Stimulated activated CD8-positive, alpha-beta memory T cell treated with anti-CD3 and anti-CD28 coated beads, Interleukin-4, amount 100 ng/mL, for 24 hours (primary cell): ENCODE measurements around the gene SLC36A3.
"Not testable (repeated sequence)": the region's sequence is repeated elsewhere in the genome, so short reads cannot be mapped to it uniquely, and the experiment has no call there.

Experiments
- DNase-seq: peaks from one replicate; pipeline ENCODE4 v3.0.0-alpha.2; 2020; ENCODE audit warnings: low read depth

The SLC36A3 gene

DNA sequence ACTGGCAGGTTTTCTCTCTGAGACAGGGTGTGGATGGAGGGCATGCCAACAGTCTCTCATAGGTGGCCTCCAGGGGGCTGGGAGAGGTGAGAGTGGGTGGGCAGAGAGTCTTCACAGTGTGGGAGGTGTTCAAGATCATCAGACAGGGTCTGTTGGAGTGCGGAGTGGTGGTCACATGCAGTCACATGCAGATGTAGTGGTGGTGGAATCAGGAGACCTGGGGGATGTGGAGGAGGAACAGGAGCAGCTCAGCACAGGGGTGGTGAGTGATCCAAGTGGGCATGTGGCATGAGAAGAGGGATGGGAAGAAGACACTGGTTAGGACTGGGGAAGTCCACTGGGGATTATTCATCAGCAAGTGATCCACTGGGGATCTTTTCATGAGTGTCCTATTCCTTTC lies 44.8 kb downstream of the SLC36A3 start:
- DNase-seq, result no peak

DNA sequence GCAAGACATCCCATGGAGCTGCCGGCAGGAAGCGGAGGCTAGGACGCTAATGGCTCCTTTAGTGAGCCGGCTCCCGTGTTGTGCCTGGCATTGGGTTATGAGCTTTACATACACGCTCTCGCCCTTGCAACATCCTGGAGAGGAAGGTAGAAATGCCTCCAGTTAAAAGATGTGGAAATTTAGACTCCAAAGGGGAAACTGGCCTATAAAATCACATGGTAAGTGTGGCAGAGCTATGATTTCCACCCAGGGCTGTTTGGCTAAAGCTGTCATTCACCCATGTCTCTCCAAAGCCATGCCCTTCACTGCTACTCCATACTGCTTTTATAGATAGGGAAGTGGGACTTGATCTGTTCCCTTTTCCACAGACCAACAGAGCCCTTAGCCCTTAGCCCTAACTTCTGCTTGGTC lies 45.4 kb downstream of the SLC36A3 start:
- no peak for DNase-seq

DNA sequence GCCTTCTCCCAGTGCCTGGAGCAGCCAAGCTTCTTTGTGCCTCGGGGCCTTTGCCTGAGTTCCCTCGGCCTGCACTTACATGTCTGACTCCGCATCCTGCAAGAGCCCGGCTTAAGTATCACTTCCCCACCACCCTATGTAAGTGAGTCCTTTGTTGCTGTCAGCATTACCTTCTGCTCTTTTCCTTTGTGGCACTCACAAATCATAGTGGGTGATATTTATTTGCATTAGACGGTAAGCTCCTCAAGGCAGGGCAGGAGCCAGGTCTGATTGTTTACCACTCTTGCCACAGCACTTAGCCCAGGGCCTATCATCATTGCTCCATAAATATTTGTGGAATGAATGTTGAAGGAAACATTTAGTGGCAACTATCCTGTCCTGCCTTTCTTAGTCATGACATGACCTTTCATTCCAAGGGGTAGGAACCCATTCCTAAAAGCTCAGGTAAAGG lies 45.8 kb downstream of the SLC36A3 start:
- no peak for DNase-seq

DNA sequence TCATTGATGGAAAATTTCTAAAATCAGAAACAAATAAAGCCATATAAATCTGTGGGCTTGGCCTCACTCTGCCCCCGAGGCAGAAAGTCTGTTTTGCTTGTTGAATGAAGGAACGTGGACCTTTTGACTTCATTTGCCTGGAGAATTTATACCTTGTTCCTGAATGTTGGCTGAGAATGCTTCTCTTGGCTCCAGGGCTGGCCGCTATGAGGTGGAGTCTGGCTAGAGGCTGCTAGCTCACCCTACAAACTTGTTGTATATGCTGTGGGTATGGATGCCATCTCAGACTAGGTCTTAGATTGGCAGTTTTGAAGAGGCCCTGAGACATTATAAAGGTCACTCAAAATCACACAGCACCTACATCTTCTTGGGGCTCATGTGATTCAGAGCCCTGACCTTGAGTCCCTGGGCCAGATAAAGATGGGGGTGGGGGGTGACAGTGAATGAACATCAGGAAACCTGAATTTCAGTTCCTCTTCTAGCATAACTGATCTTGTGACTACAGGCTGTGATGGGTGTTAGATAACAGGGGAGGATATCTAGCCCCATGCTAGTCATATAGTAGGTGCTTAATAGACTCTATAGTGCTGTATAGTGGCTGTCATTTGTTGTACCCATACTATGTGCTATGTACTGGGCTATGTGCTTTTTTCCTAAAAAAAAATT lies 47.8 kb downstream of the SLC36A3 start:
- DNase-seq, result no peak

DNA sequence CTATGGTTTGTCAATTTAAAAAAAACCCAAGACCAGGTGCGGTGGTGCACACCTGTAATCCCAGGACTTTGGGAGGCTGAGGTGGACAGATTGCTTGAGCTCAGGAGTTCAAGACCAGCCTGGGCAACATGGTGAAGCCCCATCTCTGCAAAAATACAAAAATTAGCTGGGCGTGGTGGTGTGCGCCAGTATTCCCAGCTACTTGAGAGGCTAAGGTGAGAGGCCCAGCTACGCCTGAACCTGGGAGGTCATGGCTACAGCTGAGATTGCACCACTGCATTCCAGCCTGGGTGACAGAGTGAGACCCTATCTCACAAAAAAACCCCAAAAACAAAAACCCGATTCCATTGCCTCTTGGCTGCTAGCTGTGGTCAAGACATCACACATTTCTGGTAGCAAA lies 48.6 kb downstream of the SLC36A3 start:
- DNase-seq, result not testable (repeated sequence)

DNA sequence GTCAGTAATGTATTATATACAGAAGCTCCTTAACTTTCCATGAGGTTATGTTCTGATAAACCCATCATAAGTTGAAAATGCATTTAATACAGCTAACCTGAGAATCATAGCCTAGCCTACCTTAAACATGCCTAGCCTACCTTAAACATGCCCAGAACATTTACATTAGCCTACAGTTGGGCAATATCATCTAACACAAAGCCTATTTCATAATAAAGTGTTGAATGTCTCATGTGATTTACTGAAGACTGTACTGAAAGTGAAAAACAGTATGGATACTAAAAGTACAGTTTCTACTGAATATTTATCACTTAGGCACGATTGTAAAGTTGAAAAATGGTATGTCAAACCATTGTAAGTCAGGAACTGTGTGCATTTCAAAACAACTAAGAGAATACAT lies 49.0 kb downstream of the SLC36A3 start:
- DNase-seq, result no peak

DNA sequence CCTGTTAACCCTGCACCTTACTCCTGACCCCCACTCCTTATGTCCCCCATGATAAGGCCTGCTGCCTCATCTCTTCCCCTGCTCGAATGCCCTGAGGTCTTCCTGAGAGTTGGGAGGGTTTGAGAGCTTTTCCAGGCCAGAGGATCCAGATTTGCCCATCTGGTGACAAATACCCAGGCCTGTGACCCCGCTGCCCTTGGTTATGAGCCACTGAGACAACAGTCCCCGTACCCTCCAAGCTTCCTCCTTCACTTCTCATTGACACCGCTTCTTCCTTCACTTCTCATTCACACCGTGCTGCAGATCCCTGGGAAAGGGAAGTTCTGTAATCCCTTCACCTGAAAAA lies 50.0 kb downstream of the SLC36A3 start:
- no peak for DNase-seq

DNA sequence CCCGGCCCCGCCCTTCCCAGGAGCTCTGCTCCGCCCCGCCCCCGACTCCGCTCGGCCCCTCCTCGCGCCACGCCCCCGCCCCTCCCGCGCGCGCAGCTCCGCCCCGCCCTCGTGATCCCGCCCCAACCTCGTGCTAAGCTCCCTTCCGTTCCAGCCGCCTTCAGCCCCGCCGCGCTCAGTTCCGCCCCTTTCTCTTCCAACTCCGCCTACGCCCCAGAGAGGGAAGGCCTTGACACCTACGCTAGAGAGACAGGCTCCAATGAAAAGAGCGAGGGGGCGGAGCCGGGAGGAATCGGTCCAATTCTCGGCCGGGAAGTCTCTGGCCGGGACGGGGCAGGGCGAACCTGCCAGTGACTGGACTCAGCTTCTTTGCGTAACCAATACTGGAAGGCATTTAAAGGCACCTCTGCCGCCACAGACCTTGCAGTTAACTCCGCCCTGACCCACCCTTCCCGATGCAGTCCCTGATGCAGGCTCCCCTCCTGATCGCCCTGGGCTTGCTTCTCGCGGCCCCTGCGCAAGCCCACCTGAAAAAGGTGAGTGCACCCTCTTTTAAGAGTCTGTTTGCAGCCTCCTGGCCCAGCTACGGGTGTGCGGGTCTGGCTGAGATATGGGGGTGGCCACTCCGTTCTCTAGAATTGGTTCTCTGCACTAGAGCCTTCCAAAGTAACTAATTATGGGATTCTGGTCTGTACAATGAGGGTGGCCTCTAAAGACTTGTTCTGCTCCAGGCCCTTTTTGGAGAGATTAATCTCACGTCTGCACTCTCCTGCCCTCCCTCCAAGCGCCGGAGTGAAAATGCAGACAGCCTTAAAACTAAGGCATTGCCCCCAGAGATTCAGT lies 50.6 kb downstream of the SLC36A3 start, which contains the start of gene GM2A:
Gene GM2A (plus strand): TSS at position 424 of the 843 bp plus-strand sequence. CDS start 32 bp downstream, at position 456.
- peak; percentile 97 for DNase-seq

DNA sequence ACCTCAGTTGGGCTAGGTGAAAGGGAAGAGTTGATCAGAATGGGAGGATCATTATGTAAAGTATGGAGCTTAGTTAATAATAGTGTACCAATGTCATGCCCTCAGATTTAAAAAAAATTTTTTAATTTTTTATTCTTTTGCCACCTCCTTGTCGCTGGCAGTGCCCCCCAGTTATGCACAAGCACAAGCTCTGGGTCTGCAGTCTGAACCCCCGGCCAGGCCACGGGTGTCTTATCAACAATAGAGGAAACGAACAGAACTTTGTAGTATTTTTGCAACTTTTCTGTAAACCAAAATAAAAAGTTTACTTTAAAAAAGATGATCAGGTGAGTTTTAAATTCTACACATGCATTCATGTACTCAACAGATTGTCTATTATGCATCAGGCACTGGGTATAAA lies 51.9 kb downstream of the SLC36A3 start:
- DNase-seq, result no peak

DNA sequence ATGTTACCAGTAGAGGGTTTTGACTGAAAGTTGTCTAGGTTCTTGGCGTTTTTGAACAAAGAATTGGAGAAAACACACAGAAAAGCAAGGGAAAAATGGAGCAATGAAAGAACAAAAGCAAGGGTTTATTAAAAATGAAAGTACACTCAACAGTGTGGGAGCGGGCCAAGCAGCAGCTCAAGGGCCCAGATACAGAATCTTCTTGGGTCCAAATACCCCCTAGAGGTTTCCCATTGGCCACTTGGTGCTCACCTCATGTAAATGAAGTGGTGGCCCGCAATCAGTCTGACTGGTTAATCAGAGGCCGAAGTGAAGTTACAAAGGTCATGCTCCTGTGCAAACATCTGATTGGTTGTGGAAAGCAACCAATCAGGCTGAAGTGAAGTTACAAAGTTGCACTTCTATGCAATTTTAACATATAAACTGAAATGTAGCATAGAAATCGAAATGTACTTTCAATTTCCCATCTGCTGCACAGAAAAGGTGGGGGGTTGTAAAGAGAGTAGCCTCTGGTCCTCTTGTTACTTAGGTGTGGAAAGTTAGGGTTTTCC lies 52.5 kb downstream of the SLC36A3 start:
- DNase-seq, result no peak

DNA sequence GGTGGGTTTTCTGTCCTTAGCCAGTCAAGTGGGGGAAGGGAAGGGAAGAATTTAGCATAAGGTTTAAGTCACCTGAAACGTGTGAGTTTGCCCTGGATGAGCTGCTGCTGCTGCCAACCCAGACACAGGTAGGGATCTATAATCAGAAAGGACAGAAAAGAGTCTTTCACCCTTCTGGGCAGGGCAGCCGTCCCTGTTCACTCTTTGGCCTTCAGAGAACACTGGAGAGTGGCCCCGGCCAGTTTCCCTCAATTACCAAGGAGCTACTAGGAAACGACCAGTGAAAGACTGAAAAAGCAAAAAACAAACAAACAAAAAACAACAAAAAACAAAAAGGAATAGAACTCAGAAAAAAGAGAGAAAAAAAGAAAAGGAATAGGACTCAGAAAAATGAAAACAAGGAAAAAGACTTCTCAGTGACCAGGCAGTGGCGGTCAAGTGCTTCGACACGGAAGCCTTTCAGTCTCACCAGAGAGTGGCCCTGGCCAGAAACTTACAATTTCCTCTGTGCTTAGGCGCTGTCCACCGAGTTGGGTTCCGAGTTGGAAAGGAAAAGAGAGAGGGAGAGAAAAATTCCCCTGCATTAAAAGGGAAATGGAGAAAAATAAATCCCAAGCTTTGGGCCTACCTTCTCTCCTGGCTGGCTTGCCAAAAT lies 53.1 kb downstream of the SLC36A3 start:
- DNase-seq, result no peak

DNA sequence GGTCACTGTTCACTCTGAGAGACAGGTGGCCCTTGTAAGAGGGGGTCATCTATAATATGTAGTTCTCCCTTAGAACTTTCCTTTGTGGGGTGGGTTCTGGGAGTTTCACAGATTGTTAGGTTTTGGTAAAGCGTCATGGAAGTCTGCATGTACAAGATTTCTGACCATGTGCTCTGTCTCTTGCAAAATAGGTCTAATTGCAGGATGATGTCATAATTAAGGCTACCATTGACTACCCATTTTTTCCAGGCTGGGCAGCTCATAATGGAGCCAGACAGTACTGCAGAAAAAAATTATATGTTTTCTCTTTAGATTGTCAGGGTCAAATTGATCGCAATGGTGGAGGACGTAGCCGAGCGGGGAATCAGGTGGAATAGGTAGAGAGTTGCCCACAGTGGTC lies 54.3 kb downstream of the SLC36A3 start:
- DNase-seq, result no peak

DNA sequence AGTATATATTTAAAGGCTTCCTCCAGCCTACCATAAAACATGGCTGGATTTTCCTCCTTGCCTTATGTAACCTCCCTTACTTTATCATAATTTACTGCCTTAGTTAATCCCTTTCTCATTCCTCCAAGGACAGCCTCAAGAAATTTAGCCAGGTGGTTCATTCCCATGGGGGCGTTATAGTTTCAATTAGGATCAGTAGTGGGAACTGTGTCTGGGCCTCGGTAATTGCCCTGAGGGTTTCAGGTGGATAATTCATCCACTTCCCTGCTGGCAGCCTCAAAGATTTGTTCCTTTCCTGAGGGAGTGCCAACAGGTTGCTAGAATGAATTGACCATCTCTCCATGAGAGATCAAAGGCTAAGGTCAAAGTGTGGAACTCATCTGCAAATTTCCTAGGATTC lies 54.9 kb downstream of the SLC36A3 start:
- DNase-seq, result no peak

DNA sequence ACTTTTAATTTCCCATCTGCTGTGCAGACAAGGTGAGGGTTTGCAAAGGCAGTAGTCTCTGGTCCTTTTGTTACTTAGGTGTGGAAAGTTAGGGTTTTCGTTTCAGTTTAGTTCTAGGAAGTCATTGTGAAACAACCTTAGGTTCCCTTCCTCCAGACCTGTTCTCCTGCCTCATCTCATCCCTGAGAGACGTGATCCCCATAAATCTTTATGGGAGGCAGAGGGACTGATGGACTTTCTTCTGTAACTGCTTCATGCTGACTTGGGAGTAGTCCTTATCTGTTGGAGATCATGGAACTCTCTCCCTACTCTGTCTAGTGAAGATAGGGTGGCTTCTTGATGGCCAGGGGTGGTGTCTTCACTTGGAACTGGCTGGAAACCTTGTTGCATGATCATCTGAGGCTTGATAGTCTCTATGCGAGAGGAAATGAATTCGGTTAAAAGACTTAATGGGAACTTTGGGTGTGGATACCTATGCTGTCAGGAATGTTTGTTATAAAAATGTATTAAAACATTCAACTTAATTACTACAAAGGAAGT lies 57.8 kb downstream of the SLC36A3 start:
- DNase-seq, result no peak

DNA sequence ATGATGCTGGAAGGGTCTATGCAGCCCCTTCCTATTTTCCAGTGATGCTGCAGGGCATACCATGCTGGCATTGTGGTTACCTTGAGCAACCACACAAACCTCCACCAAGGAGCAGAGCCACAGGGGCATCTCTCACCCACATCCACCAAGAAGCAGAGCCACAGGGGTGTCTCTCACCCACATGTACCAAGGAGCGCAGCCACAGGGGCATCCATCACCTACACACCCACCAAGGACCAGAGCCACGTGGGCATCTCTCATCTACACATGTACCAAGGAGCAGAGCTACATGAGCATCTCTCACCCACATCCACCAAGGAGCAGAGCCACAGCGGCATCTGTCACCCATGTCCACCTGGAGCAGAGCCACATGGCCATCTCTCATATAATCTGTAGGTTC lies 59.4 kb downstream of the SLC36A3 start:
- DNase-seq, result no peak

DNA sequence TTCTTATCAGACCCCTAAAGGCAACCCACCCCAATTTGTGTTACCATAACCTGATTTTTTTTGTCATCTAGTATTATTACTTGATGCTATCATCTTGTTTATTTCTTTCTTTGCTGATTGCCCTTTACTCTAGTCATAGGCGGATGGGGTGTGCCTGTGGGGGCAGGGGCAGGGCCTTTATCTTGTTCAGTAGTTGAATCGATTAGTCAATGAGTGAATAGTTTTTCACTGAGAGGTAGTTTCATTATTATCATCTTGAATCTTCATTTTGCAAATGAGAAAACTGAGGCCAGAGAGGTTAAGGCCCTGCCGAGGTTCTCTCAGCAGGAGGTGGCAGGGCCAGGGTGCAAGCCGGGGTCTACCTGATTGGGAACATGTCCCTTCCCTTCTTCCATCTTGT lies 60.0 kb downstream of the SLC36A3 start:
- DNase-seq, result no peak

DNA sequence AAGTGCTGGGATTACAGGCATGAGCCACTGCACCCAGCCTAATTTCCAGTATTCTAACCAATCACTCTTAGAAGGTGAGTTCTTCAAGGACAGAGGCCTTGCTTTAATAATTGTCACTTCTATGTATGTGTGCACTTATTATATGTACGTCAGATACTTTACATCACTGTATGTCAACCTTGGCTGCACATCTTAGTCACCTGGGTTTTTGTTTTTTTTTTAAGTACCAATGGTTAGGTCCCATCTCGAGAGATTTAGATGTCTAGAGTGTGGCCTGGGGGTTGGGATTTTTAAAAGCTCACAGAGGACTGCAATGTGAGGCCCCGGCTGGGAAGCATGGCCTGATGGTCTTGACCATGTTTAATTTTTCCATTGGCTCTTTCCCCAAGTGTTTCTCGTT lies 60.4 kb downstream of the SLC36A3 start:
- DNase-seq, result no peak

DNA sequence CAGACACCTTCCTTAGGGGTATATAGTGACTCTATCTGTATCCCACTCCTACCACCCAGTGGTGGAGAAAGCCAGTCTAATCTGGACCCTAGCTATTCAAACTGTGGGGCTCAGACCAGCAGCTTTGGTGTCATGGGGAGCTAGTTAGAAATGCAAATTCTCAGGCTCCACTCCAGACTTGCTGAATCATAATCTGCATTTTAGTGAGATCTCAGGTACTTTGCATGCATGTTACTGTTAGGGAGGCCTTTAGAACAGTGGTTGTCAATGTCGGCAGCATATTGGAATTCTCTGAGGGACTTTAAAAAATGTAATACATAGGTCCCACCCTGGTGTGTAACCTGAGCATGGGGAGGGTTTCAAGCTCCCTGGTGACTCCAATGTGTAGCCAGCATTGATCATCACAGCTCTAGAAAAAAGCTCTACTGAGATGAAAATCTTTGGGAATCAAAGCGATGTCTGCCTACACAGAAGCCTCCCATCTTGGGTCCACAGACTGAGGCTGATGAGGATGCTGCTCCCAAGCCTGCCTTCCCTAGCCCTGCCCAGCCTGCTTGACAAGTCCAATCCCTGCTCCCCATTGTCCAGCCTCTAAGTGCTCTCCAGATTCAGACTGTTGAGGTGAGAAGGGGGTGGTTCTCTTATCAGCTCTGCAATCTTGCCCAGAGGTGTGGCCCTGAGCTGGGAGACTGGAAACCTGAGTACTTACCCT lies 62.5 kb downstream of the SLC36A3 start:
- DNase-seq, result no peak

DNA sequence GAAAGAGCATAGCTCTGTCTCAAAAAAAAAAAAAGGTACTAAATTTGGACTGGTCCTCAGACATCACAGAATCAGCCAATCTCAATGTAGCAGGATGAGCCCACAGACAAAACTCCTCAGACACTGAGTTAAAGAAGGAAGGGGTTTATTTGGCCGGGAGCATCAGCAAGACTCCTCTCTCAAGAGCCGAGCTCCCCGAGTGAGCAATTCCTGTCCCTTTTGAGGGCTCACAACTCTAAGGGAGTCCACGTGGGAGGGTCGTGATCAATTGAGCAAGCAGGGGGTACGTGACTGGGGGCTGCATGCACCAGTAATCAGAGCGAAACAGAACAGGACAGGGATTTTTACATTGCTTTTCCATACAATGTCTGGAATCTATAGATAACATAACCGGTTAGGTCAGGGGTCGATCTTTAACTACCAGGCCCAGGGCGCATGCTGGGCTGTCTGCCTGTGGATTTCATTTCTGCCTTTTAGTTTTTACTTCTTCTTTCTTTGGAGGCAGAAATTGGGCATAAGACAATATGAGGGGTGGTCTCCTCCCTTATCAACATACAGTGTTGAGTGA lies 63.2 kb downstream of the SLC36A3 start:
- DNase-seq, result not testable (repeated sequence)

DNA sequence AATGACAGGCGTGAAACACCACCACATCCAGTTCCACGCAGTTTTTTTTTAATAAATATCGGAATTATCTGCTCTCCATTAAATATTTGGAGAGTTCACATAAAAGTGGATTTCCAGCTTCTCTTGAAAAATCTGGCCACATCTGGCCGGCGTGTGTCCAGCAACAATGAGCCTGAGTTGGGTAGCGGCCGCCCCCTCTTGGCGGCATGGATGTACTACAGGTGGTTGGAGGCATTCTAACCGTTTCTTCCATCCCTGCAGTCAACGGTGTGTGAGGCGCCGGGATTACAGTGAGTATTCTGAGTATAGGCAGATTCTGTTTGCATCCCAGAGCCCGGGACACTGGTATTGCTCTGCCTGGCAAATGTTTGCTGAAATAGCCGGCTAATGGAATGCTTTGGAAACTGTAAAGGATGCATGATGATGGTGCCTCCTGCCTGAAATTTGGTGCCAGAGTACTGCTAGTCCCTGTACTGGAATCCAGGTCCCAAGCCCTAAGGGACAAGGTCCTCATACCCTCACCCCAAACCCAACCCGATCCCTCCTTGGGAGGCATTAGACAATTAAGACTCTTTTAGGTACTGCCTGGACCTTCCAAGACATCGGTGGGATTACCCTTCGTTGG lies 64.2 kb downstream of the SLC36A3 start:
- DNase-seq, result peak; percentile 55

DNA sequence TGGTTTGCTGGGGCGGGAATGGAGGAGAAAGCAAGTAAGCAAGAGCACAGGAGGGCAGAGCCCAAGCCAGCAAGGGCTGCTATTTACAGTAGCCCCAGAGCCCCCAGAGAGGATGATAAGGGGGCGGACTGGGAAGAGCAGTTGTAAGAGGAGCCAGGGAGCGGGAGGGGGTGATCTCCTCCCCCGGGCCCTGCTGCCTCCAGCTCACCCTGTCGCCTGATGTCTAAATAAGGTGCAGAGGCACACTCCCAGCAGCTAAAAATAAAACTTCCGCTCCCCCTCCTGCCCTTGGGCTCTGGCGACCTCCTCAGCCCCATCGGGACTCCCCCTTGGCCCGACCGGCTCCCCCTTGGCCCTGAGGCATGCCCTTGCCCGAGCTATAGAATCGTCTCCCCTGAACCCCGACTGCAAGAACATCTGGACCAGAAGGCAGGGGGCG lies 65.2 kb downstream of the SLC36A3 start:
- no peak for DNase-seq
